Activated T-cell treated with anti-CD3 and anti-CD28 coated beads, Interleukin-2, amount 50 U/mL, for 72 hours (primary cell): ENCODE measurements around the gene TMEM231. TPM values are rescaled to one million over a fixed set of nuclear protein-coding genes. Genes with fewer than 3 reads are reported as not detected.
"Not testable (repeated sequence)": the region's sequence is repeated elsewhere in the genome, so short reads cannot be mapped to it uniquely, and the experiment has no call there.

Source experiments
- ATAC-seq, 2 donors: fragments of 150-1000 bp; cut with Tn5 transposase; replicated peaks in 1 of 2; 2 replicates each; pipeline ENCODE4 v1.10.0; 2021; ENCODE audit warnings: moderate library complexity in 2 of 2, mild to moderate bottlenecking in 1 of 2
- DNase-seq, 2 donors: peaks; one replicate each; pipeline ENCODE4 v3.0.0; 2021 to 2022; ENCODE audit warnings: mixed read lengths in 1 of 2
- H3K27ac Mint-ChIP-seq: one replicate; pipeline ENCODE4 v1.8.0; 2022; ENCODE audit warnings: mild to moderate bottlenecking, moderate library complexity, mixed read lengths
- H3K27me3 Mint-ChIP-seq: one replicate; pipeline ENCODE4 v1.8.0; 2022; ENCODE audit warnings: low read depth, mixed read lengths
- H3K36me3 Mint-ChIP-seq, 2 donors: one replicate each; pipeline ENCODE4 v1.8.0; 2022; ENCODE audit warnings: mixed read lengths in 2 of 2, mild to moderate bottlenecking in 1 of 2; ENCODE audit not compliant: insufficient read depth in 2 of 2
- H3K4me1 Mint-ChIP-seq: one replicate; pipeline ENCODE4 v1.8.0; 2022; ENCODE audit warnings: low read depth, mixed read lengths
- H3K4me3 Mint-ChIP-seq, 2 donors: one replicate each; pipeline ENCODE4 v1.8.0; 2022; ENCODE audit warnings: mild to moderate bottlenecking in 2 of 2, mixed read lengths in 2 of 2, moderate library complexity in 2 of 2
- H3K9me3 Mint-ChIP-seq, 2 donors: one replicate each; pipeline ENCODE4 v1.8.0; 2022; ENCODE audit warnings: mixed read lengths in 2 of 2
- total RNA-seq, 2 donors: library from RNA; stranded (reverse); gene quantifications; one replicate each; pipeline ENCODE4 v1.2.3, GENCODE V29; 2022

Gene TMEM231, protein sequence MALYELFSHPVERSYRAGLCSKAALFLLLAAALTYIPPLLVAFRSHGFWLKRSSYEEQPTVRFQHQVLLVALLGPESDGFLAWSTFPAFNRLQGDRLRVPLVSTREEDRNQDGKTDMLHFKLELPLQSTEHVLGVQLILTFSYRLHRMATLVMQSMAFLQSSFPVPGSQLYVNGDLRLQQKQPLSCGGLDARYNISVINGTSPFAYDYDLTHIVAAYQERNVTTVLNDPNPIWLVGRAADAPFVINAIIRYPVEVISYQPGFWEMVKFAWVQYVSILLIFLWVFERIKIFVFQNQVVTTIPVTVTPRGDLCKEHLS
- total RNA-seq, result 1 to 10 TPM; 3.5 to 9.6 TPM

DNA sequence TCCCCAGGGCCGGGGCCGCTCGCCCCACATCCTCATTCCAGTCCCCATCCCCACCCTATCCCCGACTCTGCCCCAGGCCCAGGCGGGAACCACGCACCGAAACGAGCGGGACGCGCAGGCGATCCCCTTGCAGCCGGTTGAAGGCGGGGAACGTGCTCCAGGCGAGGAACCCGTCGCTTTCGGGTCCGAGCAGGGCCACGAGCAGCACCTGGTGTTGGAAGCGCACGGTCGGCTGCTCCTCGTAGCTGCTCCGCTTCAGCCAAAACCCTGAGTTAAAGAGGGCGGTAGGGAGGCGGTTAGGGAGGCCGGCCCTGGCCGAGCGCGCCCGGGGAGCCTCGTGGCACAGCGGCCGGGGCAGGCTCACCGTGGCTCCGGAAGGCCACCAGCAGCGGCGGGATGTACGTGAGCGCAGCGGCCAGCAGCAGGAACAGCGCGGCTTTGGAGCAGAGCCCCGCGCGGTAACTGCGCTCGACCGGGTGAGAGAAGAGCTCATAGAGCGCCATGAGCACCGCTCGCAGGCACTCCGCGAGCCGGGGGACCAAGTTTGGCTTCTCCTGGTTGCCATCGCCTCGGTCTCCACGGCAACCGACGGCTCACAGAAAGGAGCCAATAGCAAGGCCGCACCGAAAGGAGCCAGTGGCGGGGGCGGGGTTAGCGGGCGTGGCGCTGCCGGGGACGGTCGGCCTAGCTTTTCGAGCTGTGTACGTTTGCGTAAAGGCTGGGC, at the start of gene TMEM231:
TMEM231 (minus strand) TSS at position 546 of the 724 bp plus-strand sequence; CDS start at position 503, 43 bp downstream.
- H3K4me1 Mint-ChIP-seq, result peaks cover 14% of the 10 kb centered on the region
- peak; percentile 97 for ATAC-seq
- H3K4me3 Mint-ChIP-seq, result peak within 1 kb of the TSS; percentile 97 to 98
- no peak within 1 kb of the TSS for H3K27ac Mint-ChIP-seq
- peaks cover 15% of the 10 kb centered on the region for H3K27me3 Mint-ChIP-seq
- no peaks in the 10 kb centered on the region for H3K36me3 Mint-ChIP-seq
- H3K9me3 Mint-ChIP-seq, result no peaks in the 10 kb centered on the region
- DNase-seq, result peak; percentile 97 to 98

DNA sequence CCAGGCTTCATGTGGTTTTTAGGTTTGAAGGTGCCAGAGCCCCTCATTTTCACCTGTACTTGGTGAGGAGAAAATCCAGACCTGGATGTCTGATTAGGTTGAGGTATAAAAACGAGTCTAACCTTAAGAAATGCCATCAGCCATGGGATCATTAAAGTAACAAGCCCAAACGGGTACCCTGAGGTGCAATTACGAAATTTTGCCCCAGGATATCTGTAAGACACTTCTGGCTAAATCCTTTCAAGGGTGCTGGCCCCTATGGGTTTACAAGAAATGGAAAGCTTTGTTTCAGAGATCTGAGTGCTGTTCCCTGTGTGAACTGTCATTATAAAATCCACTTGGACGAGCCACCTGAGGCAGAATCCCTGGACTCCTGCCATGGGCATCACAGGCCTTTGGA, 47.2 kb upstream of the TMEM231 start:
- Mint-ChIP-seq H3K4me1 (peaks cover 10% of the 10 kb centered on the region), H3K4me3 (no peak overlapping the region), H3K9me3 (peaks cover 0 to 2% of the 10 kb centered on the region in 2 donors), H3K36me3 (peaks cover 19 to 26% of the 10 kb centered on the region in 2 donors), H3K27ac (no peak overlapping the region), H3K27me3 (no peaks in the 10 kb centered on the region)
- no peak for DNase-seq
- no peak for ATAC-seq

DNA sequence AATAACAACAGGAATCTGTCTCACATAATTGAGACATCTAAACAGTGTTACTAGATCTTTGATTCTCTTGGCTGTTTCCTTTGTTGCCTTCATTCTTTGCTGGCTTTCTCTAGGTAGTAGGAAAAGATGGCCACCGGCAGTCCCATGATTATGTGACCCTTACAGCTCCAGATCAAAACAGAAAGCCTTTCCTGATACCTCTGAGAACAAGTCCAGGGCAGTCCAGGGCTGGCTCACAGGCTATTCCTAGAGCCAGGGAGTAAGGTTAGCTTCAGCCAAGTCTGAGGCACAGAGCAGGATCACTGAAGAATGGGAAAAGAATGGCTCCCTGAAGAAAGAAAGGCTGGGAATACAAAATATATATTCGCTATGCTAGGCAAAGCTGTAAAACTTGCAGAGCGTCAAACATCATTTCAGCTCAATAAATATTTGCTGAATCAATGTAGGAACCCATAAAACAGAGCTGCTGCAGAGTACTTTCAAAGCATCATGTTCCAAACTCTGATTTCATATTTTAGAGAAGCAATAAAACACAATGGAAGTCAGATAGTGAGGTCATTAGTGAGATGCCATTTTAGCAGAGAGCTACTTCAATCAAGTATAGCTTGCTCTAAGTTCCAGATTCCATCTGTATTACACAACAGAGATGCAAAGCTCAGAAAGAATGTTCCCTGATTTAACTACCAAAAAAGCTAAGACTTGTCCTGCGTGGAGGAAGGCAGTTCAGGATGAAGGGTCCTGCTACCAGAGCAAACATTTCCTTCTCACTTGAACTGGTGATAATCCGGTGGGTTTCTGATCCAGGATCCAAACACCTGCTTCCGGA, 43.6 kb upstream of the TMEM231 start:
- H3K36me3 Mint-ChIP-seq, result peaks cover 21 to 31% of the 10 kb centered on the region in 2 donors
- DNase-seq (no peak), ATAC-seq (no peak)
- peaks cover 14% of the 10 kb centered on the region for H3K4me1 Mint-ChIP-seq
- H3K9me3 Mint-ChIP-seq, result peaks cover 0 to 3% of the 10 kb centered on the region in 2 donors
- H3K27ac Mint-ChIP-seq, result no peak overlapping the region
- no peaks in the 10 kb centered on the region for H3K27me3 Mint-ChIP-seq
- H3K4me3 Mint-ChIP-seq, result no peak overlapping the region

DNA sequence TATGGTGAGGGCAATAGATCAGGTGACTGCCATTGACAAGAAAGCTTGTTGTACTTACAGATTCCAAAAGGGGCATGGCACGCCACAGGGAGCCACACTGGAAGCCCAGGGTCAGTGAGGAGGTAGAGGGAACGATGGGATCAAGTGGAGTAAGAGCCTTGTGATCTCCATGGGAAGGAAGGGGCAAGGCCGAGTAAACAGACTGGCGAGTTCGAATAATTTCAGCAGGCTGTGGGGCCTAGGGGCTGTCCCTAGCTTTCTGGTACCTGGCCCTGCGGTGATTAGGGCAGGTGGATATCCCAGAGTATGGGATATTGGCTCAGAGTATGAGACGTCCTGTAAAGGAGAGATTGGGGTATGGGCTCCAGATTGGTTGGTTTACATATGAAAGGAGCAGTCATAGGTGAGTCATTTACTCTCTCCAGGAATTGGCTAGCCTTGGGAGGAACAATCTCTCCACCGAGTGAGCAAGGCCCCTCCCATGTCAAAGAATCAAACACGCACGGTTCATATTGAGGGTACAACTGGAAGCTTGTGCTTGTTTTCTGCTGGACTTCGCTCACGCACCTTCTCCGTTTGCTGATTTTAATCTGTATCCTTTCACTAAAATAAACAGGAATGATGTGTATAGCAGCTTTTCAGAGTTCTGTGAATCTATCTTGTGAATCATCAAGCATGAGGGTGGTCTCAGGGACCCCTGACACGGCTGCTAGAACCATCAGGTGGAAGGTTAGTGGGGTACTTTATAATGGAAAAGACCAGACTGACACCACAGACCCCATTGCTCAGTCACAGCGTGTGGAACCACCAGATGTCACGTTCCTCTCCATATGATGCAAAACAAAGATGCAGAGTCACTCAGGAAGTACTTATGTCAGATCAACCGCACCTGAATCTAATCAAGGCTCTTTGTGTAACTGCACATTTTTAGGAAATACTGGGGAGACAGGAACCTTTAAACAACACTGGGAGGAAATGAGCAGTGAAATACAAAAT, 38.1 kb upstream of the TMEM231 start:
- peaks cover 14% of the 10 kb centered on the region for H3K4me1 Mint-ChIP-seq
- H3K27ac Mint-ChIP-seq, result peak overlapping the region; percentile 4
- no peaks in the 10 kb centered on the region for H3K27me3 Mint-ChIP-seq
- ATAC-seq (peak; percentile 79 to 82), DNase-seq (peak; percentile 9 to 36)
- peaks cover 0 to 2% of the 10 kb centered on the region in 2 donors for H3K9me3 Mint-ChIP-seq
- peaks cover 4 to 11% of the 10 kb centered on the region in 2 donors for H3K36me3 Mint-ChIP-seq
- peak overlapping the region; percentile 1 to 9 for H3K4me3 Mint-ChIP-seq

DNA sequence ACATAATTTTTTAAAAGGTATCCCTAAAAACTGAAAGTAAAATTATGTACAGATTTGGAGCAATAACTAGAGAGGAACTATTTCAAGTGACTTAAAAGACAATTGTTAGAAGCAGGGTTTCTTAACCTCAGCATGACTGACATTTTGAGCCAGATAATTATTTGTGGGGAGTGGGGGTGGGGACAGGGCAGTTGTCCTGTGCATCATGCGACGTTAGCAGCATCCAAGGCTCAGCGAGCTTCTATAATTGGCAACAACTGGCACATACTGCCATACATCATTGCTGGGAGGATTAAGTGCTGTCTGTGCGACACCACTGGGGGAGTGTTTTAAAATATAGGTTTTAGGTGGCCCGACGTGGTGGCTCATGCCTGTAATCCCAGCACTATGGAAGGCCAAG, 37.3 kb upstream of the TMEM231 start:
- DNase-seq, result no peak
- no peak for ATAC-seq
- Mint-ChIP-seq H3K4me3 (no peak overlapping the region), H3K36me3 (peaks cover 4 to 11% of the 10 kb centered on the region in 2 donors), H3K27ac (no peak overlapping the region), H3K27me3 (no peaks in the 10 kb centered on the region), H3K9me3 (peaks cover 0 to 2% of the 10 kb centered on the region in 2 donors), H3K4me1 (peaks cover 14% of the 10 kb centered on the region)

DNA sequence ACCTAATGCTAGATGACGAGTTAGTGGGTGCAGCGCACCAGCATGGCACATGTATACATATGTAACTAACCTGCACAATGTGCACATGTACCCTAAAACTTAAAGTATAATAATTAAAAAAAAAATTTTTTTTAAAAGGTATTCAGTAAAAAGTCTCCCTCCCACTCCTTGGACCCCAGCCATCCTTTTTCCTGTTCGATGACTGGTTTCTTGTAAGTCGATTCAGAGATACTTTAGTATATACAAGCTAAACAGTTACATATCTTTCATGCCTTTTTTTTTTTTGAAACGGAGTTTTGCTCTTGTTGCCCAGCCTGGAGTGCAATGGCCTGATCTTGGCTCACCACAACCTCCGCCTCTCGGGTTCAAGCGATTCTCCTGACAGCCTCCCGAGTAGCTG, 35.9 kb upstream of the TMEM231 start:
- not testable (repeated sequence) for H3K27me3 Mint-ChIP-seq, ATAC-seq, DNase-seq, H3K9me3 Mint-ChIP-seq, H3K36me3 Mint-ChIP-seq, H3K4me3 Mint-ChIP-seq, H3K27ac Mint-ChIP-seq
- peaks cover 14% of the 10 kb centered on the region for H3K4me1 Mint-ChIP-seq

DNA sequence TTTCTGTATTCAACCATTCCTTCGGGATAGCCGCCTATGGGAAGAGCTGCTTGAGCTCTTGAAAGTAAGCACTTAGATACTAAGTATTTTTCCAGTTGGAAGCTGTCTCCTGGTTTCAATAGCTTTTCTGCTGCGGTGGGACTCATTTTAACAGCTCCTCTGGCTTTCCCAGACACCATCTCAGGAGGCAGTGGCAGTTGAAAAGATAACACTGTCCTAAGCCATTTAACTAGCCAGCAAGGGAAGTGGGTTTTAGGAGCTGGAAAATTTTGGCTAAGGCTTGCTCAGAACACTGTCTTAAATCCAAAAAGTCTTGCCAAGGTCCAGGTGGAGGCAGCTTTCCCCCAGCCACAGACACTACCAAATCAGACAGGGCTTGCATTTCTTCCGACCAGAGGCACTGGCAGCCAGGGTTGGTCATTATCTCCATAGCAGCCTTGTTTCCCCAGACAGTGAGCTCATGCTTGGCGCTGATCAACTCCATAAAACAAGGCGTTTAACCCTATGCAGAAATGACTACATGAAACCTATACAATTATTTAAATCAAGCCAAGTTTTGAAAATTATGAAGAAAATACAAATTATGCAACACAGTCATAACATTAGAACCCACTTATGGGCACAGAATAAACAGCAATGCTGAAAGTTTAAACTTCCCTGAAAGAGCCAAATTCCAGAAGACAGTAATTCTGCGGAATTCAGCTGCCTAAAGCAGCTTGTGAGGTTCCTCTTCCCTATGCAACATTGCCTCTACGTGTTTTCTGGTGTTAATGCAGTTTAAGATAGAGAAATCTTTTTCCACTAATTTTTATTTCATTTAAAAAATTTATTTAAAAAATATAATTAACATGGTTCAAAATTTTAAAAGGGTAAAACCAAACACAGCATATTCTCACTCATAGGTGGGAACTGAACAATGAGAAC, 35.1 kb upstream of the TMEM231 start:
- H3K27me3 Mint-ChIP-seq, result no peaks in the 10 kb centered on the region
- peaks cover 0 to 3% of the 10 kb centered on the region in 2 donors for H3K36me3 Mint-ChIP-seq
- H3K4me3 Mint-ChIP-seq, result no peak overlapping the region
- peaks cover 14% of the 10 kb centered on the region for H3K4me1 Mint-ChIP-seq
- H3K27ac Mint-ChIP-seq, result no peak overlapping the region
- ATAC-seq, result no peak
- no peaks in the 10 kb centered on the region for H3K9me3 Mint-ChIP-seq
- no peak for DNase-seq

DNA sequence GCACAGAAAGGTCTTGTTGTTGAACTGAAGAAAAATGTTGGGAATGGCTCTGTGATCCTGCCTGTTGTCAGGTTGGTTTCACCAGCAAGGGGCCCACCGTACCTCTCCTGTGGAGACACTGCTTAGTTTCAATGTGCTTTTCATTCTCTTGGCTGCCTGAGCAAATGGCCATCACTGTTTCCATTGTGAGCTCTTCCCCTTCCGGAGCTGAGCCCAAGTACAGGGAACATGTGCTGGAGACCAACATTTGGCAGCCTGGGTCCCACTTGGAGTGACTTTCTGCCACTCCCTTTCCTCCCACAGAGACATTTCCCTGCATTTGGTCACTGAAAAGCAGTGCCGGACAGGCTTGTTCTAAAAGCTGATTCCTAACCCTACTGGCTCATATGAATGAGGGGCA, 33.3 kb upstream of the TMEM231 start:
- Mint-ChIP-seq H3K4me1 (peaks cover 7% of the 10 kb centered on the region), H3K9me3 (no peaks in the 10 kb centered on the region), H3K27me3 (no peaks in the 10 kb centered on the region), H3K27ac (no peak overlapping the region), H3K4me3 (no peak overlapping the region), H3K36me3 (peaks cover 0 to under 1% of the 10 kb centered on the region in 2 donors)
- ATAC-seq, result no peak
- no peak for DNase-seq

DNA sequence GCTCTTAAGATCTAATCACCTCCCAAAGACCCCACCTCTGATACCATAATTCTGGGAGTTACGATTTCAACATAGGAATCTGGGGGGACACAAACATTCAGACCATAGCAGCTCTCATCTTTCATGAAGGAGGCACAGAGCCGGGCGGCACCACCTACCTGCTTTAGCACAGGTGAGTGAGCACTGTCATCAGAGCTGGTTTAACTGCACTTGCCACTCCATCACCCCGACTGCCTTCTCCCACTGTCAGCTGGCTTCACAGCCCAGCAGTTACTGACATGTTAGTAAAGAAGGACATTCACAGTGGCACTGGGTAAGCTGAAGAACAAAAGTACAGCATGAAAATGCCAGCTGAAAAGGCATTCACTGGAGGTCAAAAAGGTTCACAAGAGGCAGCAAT, 32.7 kb upstream of the TMEM231 start:
- Mint-ChIP-seq H3K27me3 (no peaks in the 10 kb centered on the region), H3K4me3 (no peak overlapping the region), H3K9me3 (no peaks in the 10 kb centered on the region), H3K36me3 (no peaks in the 10 kb centered on the region), H3K27ac (no peak overlapping the region), H3K4me1 (peaks cover under 1% of the 10 kb centered on the region)
- ATAC-seq, result no peak
- no peak for DNase-seq

DNA sequence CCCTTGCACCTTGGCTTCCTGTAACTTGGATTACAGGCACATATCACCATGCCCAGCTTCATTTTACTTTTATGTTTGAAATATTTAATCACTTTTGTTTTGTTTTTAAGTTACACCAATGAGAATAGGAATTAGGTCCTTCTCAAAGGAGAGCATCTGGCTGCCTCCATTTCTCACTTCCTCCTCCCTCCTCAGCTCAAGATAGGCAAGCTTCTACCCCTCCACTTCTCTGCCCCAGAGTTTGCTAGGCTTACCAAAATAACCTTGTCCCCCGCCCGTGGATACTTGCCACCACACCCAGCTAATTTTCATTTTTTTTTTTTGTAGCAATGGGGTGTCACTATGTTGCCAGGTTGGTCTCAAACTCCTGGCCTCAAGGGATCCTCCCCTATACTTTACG, 28.1 kb upstream of the TMEM231 start:
- H3K27ac Mint-ChIP-seq, result no peak overlapping the region
- no peak for ATAC-seq

DNA sequence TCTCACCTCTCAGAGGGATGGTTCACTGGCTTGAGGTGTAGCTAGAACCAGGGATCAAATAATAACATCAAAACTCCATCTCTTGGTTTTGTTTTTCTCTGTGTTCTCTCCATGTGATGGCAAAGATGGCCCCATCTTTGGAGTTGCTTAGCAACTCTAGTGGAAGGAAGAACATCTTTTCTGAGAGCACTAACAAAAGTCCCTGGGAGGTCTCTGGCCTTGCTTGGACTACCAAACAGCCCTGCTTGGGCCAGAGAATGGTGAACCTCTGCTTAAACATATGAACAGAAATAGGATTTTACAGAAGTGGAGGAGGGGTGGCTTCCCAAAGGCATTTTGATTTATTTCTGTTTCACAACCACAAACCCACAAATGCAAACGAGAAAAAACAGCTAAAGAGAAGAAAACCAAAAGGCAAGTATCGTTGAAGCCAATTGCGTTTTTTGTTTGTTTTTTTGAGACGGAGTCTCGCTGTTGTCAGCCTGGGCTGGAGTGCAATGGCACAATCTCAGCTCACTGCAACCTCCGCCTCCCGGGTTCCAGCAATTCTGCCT, 23.3 kb upstream of the TMEM231 start:
- peaks cover 0 to 11% of the 10 kb centered on the region in 2 donors for H3K36me3 Mint-ChIP-seq
- H3K27ac Mint-ChIP-seq, result peak overlapping the region; percentile 78
- H3K27me3 Mint-ChIP-seq, result no peaks in the 10 kb centered on the region
- ATAC-seq (no peak), DNase-seq (no peak)
- no peaks in the 10 kb centered on the region for H3K9me3 Mint-ChIP-seq
- peaks cover 16% of the 10 kb centered on the region for H3K4me1 Mint-ChIP-seq
- no peak overlapping the region for H3K4me3 Mint-ChIP-seq

More for the DNA sequence above, 28.1 kb upstream of the TMEM231 start:
- Mint-ChIP-seq H3K27me3 (no peaks in the 10 kb centered on the region), H3K4me1 (peaks cover under 1% of the 10 kb centered on the region), H3K9me3 (no peaks in the 10 kb centered on the region), H3K36me3 (peaks cover 0 to 4% of the 10 kb centered on the region in 2 donors), H3K4me3 (no peak overlapping the region)
- DNase-seq, result no peak
